Stimulated activated CD4-positive, alpha-beta T cell treated with anti-CD3 and anti-CD28 coated beads, Interleukin-12 subunit alpha, Interleukin-12 subunit beta, amount 100 ng/mL, for 48 hours (primary cell): Measurements from ENCODE around the gene PKP1.
"Not testable (repeated sequence)": the region's sequence is repeated elsewhere in the genome, so short reads cannot be mapped to it uniquely, and the experiment has no call there.

Experiments
- DNase-seq, 3 donors: peaks; one replicate each; pipeline ENCODE4 v3.0.0-alpha.2; 2020; ENCODE audit warnings: low read depth in 2 of 3, low spot score in 1 of 3

PKP1 gene, protein sequence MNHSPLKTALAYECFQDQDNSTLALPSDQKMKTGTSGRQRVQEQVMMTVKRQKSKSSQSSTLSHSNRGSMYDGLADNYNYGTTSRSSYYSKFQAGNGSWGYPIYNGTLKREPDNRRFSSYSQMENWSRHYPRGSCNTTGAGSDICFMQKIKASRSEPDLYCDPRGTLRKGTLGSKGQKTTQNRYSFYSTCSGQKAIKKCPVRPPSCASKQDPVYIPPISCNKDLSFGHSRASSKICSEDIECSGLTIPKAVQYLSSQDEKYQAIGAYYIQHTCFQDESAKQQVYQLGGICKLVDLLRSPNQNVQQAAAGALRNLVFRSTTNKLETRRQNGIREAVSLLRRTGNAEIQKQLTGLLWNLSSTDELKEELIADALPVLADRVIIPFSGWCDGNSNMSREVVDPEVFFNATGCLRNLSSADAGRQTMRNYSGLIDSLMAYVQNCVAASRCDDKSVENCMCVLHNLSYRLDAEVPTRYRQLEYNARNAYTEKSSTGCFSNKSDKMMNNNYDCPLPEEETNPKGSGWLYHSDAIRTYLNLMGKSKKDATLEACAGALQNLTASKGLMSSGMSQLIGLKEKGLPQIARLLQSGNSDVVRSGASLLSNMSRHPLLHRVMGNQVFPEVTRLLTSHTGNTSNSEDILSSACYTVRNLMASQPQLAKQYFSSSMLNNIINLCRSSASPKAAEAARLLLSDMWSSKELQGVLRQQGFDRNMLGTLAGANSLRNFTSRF

DNA sequence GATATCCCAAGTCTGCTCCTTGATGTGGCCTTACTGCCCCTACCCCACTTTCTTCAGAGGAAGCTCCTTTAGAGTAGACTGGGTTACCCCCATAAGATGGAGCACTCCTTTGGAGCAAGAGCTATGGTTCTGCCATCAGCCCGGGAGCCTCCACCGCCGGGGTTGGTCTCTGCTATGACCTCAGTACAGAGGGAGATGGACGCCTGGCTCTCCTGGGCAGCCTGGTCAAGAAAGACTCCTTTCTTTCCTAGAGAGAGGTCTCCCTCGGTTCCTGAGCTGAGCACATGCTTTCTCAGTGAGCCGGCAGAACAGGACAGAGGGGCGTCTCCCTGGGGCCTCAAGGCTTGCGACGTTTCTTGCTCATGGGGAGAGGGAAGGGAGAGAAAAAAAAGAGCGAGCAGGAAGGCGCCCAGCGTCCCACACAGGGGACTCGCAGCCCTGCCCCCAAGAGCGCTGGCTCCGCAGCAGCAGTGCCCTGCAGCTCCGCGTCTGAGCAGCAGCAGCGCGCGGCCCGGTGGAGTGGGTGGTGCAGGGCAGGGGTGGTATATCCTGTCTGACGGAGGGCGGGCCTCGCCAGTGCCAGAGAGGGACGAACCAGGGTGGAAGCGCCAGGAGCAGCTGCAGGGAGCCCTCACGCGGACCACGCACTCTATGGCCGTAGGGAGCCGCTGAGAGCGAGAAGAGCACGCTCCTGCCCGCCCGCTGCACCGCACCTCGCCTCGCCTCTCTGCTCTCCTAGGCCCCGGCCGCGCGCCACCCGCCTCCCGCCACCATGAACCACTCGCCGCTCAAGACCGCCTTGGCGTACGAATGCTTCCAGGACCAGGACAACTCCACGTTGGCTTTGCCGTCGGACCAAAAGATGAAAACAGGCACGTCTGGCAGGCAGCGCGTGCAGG is at the start of gene PKP1:
PKP1 (plus strand) TSS at position 576 of the 899 bp plus-strand sequence; CDS start at position 773, 197 bp downstream.
- peak in 1 of 3 donors; percentile 5 for DNase-seq

DNA sequence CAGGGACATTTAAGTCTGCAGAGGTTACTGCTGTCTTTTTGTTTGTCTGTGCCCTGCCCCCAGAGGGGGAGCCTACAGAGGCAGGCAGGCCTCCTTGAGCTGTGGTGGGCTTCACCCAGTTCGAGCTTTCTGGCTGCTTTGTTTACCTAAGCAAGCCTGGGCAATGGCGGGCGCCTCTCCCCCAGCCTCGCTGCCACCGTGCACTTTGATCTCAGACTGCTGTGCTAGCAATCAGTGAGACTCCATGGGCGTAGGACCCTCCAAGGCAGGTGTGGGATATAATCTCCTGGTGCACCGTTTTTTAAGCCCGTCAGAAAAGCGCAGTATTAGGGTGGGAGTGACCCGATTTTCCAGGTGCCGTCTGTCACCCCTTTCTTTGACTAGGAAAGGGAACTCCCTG is 43.7 kb upstream of the PKP1 start:
- not testable (repeated sequence) for DNase-seq

DNA sequence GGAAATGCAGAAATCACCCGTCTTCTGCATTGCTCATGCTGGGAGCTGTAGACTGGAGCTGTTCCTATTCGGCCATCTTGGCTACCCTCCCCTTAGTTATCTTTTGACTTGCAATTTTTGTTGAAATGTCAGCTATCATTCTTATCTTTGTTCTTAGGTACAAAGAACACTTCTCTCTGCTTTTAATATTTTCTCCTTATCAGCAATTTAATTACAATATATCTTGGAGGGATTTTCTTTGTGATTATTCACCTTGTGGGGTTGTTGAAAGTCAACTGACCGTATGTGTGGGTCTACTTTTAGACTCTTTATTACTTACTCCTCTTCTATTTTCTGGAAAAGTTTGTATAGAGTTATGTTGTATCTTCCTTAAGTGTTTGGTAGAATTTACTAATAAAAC is 43.1 kb upstream of the PKP1 start:
- no peak for DNase-seq

DNA sequence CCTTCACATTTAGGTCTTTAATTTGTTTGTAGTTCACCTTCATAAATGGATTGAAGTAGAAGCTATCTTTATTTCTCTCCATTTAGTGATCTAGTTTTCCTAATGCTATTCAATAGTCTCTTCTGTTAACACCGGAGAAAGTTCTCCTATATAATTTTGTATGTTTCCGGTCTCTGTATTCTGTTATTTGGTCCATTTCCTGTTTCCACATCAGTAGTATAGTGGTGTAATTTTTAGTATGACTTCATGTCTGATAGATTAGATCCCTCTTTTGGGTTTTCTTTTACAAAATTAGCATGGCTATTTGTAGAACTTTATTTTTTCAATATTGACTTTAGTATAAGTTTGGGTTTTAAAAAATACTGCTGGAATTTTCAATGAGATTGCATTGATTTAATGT is 41.6 kb upstream of the PKP1 start:
- DNase-seq: no peak

DNA sequence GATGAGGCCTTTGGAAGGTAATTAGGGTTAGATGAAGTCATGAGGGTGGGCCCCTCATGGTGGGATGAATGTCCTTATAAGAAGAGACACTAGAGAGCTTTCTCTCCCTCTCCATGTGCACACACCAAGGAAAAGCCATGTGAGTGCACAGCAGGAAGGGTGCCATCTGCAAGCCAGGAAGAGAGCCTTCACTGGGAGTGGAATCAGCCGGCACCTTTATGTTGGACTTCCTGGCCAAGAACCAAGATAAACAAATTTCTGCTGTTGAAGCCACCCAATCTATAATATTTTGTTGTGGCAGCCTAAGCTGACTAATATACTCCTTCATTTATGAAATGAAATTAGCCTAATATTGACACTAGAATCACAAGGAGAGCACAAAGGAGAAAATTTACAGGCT is 38.2 kb upstream of the PKP1 start:
- no peak for DNase-seq

DNA sequence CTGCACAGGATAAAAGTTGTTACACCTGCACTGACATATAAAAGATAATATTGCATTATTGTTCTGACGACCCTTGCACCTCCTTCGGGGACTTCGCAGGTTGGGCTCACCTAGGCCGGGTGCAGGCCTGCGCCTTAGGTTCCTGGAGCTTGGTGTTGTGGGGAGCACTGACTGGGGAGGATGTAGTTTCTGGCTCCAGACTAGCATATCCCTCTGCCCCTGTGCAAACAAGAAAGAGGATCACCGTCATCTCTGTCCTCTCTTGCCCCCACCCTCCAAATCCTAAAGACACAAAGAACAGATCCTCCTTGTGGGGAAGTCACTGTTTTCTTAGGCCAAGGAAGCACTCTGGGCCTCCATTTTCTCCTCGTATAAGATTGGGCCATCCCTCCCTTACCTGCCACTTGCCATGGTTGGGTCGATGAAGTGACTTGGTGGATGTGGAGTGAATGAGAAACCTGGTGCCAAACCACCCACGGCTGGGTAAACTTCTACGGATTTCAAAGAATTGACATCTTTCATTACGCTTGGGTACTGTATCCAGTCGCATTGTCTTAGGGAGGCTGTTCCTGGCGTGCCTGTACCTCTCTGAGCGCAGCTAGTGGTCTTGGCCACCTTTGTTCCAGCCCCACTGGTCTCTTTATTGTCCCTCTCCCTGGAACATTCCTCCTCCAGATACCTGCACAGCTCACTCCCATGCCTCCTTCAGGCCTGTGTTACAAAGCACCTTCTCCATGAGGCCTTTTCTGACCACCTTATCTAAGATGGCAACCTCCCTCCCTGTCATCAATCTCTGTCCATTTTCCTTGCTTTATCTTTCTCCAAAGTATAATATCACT is 34.4 kb upstream of the PKP1 start:
- no peak for DNase-seq

DNA sequence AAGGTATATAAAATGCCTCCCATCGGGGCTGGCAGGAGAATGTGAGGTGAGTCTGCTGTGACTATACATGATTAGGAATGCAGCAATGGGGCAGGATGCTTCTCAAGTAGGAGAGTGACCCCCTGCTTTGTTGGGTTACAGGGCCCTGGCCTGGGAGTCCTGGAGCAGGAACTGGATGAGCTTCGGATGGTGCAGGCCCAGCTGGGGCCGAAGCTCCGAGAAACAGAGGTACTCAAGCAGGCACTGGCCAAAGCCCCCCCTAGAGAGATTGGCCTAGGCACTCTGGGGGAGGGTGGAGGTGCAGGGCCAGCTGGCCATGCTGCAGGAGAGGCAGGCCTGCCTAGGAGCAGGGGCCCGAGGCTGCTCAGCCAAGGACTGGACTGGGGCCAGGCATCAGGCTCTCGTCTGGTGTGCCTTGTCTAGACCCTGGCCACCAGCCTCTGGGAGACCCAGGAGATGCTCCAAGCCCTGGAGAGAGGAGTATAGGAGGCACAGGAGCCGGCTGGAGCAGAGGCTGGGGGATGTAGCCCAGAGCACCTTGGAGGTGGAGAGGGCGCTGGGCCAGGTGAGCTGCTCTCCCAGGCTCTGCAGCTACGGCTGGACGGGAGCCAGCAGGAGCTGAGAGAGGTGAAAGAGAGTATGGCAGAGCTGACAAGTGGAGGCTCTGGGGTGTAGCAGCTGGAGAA is 32.8 kb upstream of the PKP1 start:
- no peak for DNase-seq

DNA sequence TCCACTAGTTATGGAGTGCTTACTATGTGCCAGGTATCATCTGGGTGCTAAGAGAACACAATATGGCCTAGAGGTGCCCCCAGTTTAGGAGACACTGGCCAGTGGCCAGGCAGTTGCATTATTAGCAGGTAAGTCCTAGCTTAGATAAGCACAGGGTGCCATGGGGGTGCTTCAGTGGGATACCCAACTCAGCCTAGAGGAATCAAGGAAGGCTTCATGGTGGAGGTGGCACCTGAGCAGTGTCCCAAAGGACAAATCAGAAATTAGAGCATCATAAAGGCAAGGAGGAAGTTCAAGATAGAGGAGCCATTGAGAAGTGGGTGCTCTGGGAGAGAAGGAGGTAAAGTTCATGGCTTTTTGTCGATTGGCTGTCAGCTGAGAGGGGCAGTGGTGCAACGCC is 31.9 kb upstream of the PKP1 start:
- DNase-seq: no peak

DNA sequence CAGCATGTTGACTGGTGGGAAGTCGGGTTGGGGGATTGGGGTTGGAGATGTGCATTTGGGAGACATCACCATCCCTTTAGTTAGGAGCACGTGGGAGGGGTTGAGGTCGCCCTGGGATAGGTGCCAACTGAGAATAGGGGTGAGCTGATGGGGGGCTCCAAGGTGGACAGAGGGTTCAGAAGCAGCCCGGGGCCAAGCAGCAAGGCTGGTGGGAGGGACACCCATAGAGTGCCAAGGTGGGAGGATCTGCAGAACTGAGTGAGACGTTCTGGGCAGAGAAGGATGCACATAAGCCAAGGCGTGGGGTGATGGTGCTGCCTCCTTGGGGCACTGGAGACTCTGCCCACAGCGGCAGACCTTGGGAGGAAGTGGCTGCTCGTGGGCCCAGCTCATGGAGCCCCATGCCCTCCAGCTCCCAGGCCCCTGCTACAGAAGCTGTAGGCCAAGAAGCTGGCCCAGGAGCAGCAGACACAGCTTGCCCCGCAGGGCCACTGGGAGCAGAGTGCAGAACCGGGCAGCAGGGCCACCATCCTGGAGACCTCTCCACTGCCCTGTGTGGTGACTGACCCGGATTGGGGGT is 31.4 kb upstream of the PKP1 start:
- no peak for DNase-seq

DNA sequence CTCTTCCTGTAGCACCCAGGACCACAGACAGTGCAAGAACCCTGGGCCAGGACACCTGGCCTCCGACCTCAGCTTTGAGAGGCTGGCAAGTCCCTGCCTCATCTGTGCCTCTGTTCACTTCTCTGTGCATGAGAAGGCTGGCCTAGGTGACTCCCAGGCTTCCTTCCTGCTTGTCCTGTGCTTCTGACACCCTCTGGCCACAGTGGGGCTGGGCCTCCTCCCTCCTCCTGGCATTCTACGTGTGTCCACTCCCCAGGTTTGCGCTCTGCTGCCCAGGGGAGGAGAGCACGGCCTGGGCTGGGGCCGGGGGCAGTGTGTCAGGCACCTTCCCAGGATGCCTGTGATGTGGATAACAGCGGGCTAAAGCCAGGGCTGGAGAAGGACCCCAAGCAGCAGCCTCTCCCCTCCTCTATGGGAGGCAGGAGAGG is 30.3 kb upstream of the PKP1 start:
- no peak for DNase-seq

DNA sequence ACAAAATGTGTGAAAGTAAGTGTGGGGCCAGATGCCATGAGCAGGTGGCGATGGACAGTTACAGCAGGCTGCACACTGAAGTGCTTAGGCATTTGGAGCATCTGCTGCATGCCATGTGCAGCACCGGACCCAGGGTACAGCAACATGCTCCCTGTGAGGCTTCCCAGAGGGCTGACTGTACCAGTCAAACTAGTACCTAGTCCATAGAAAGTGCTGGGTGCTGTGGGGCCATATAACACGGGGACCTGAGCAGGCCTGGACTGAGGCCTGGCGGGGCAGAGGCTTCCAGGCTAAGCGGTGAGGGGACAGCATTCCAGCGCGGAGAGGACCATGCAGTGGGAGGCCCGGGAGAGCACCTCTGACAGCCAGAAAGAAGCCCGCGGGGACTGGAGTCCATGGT is 29.9 kb upstream of the PKP1 start:
- DNase-seq: no peak

DNA sequence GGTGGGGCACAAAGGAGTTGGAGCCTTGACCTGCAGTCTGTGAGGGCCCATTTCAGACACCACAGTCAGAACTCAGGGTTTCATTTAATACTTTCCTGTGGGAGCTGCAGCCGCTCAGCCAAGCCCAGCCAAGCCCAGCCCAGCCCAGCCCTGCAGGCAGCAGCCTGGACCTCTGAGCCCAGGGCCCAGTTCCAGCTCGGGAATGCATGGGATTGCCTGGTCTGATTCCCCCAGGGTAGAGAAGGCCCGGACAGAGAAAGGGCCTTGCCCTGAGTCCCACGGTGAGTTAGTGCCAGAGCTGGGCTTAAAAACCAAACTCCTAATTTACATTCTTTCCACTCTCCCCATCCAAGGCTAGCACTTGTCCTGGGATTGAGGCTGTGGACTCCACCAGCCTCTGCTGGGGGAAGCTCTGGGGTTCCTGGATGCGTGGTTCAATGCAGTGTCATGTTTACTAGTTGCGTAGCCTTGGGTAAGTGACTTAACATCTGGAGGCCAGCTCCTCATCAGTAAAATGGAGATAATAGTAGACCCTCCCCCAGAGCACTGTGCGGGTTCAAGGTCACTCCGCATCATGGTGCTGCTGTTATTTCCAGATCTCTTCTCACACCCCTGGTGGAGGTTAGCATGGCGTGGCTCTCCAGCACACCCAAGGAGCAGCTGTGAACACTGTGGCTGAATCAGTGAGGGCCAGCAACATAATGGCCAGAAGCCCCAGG is 29.2 kb upstream of the PKP1 start:
- DNase-seq: no peak

DNA sequence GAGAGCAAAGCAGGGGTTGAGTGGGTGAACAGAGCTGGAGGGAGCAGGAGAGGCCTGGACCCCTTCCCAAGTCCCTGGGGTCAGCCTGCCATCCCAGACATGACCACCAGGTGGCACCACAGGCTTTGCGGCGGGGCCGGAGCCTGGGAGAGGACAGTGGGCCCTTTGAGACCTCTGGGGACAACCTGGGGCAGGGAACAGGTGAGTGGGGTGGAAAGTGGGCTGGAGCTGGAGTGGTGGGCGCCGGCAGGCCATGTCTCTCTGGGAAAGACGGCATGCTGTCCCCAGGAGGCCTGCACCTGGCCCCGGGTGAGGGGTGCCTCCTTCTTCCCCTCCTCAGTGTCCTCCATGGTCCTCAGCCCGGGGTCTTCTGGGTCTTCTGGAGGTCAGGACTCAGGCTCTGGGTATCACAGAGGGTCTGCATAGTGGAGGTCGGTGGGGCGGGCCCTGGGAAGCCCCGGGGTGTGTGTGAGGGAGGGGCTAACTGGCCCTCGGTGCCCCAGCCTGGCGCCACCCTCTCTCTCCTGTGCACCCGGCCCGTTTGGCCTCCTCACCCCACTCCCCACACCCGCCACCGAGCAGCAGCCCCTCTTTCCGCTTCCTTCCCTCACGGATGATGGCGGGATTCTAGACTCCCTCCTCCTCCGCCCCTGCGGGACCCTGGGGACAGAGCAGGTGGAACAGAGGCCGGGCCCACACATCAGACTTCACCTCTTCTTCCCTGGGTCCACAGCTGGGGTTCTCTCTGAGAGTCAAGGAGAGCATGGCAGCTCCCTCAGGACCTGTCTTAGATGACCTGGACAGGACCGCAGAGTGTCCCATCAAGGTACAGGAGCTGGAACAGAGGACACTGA is 28.5 kb upstream of the PKP1 start:
- peak; percentile 45 to 74 (median 45) for DNase-seq

DNA sequence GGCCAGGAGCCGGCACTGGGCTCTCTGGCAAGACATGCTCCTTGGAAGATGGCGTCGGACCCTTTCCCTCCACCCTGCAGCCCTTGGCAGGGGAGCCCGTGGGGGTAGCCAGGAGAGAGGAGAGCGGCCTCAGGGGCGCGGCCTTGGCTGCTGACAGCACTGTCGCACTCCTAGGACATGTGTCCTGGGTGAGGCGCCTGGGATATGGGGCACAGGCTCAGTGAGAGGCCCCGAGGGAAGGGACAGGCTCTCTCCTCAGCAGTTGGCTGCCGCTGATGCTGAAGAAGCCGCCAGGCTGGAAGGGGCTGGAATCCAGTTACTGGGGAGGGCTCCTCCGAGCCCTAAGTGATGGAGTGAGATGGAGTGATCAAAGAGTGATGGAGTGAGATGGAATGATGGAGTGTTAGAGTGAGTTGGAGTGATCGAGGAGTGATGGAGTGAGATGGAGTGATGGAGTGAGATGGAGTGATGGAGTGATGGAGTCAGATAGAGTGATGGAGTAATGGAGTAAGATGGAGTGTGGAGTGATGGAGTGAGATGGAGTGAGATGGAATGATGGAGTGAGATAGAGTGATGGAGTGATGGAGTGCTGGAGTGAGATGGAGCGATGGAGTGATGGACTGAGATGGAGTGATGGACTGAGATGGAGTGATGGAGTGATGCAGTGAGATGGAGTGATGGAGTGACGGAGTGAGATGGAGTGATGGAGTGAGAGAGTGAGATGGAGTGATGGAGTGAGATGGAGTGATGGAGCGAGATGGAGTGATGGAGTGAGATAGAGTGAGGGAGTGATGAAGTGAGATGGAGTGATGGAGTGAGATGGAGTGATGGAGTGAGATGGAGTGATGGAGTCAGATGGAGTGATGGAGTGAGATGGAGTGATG is 27.6 kb upstream of the PKP1 start:
- DNase-seq: no peak

DNA sequence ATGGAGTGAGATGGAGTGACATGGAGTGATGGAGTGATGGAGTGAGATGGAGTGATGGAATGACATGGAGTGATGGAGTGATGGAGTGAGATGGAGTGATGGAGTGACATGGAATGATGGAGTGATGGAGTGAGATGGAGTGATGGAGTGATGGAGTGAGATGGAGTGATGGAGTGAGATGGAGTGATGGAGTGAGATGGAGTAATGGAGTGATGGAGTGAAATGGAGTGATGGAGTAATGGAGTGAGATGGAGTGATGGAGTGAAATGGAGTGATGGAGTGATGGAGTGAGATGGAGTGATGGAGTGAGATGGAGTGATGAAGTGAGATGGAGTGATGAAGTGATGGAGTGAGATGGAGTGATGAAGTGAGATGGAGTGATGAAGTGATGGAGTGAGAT is 25.2 kb upstream of the PKP1 start:
- DNase-seq: not testable (repeated sequence)

DNA sequence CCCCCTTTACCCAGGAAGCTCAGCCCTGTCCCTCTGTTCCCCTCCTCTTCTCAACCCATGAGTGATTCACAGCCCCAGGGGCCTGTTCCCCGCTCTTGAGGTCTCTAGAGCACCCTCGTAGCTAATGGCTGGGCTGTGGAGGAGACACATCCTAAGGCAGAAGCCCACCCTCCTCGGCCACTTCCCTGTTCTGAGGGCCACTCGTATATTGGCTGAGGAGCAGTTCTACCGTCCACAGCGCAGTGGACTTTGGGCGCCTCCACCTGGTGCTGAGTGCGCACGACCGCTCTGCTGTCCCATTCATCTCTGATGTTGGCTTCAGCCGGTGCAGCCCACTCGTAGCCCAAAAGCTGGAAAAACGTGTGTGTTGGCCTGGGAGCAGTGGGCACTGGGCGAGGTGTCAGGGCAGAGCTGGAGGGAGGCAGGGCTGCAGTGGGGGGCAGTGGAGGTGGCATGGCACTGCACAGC is 24.5 kb upstream of the PKP1 start:
- DNase-seq: no peak
